DOHH2 (cell line): ENCODE results near the gene NAALADL2.

ENCODE experiments used
- H3F3A ChIP-seq: fragments of 200-600 bp; sonication (generic), shearing (Covaris generic); 2 replicates; pipeline ENCODE4 v1.6.0; 2016; ENCODE audit warnings: antibody characterized with exemption, mild to moderate bottlenecking; ENCODE audit not compliant: control insufficient read depth, insufficient read depth
- H3K27ac ChIP-seq: fragments of 200-600 bp; sonication (generic); 2 replicates; pipeline ENCODE4 v1.5.1; 2014; ENCODE audit warnings: low read depth, mild to moderate bottlenecking, low read length, moderate library complexity
- H3K27me3 ChIP-seq: fragments of 200-600 bp; sonication (generic); 2 replicates; pipeline ENCODE4 v1.6.1; 2014; ENCODE audit warnings: mild to moderate bottlenecking, low read length, mixed read lengths; ENCODE audit not compliant: control insufficient read depth
- H3K36me3 ChIP-seq: fragments of 200-600 bp; sonication (generic); 2 replicates; pipeline ENCODE4 v1.6.1; 2014; ENCODE audit warnings: mild to moderate bottlenecking, low read length, moderate library complexity, mixed read lengths; ENCODE audit not compliant: control insufficient read depth
- H3K4me1 ChIP-seq: fragments of 200-600 bp; sonication (generic); 2 replicates; pipeline ENCODE4 v1.6.1; 2014; ENCODE audit warnings: mild to moderate bottlenecking, low read length, mixed read lengths; ENCODE audit not compliant: control insufficient read depth
- H3K4me2 ChIP-seq: fragments of 200-600 bp; sonication (generic); 2 replicates; pipeline ENCODE4 v1.6.0; 2014; ENCODE audit warnings: mild to moderate bottlenecking, low read length, moderate library complexity
- H3K4me3 ChIP-seq: fragments of 200-600 bp; sonication (generic); 2 replicates; pipeline ENCODE4 v1.5.1; 2014; ENCODE audit warnings: mild to moderate bottlenecking, low read length, mixed read lengths
- H3K79me2 ChIP-seq: fragments of 200-600 bp; sonication (generic); 2 replicates; pipeline ENCODE4 v1.6.1; 2014; ENCODE audit warnings: mild to moderate bottlenecking, low read length, mixed read lengths; ENCODE audit not compliant: control insufficient read depth
- H3K9me2 ChIP-seq: fragments of 200-600 bp; sonication (generic); replicated peaks from 2 replicates; pipeline ENCODE4 v1.6.1; 2014; ENCODE audit warnings: mild to moderate bottlenecking, low read length, mixed read lengths; ENCODE audit not compliant: control insufficient read depth
- H3K9me3 ChIP-seq: fragments of 200-600 bp; sonication (generic); 2 replicates; pipeline ENCODE4 v1.6.1; 2014; ENCODE audit warnings: antibody characterized with exemption, low read length, mixed read lengths; ENCODE audit not compliant: control insufficient read depth, insufficient read depth
- H4K20me1 ChIP-seq: fragments of 200-600 bp; sonication (generic); 2 replicates; pipeline ENCODE4 v1.6.0; 2014; ENCODE audit warnings: low read depth, mild to moderate bottlenecking, antibody characterized with exemption, low read length, moderate library complexity; ENCODE audit not compliant: control insufficient read depth, insufficient read depth
- CTCF ChIP-seq: fragments of 200-600 bp; sonication (generic); IDR thresholded peaks from one replicate; pipeline ENCODE4 v1.5.1; 2014; ENCODE audit warnings: antibody characterized with exemption, mild to moderate bottlenecking, low read depth, low read length; ENCODE audit not compliant: poor library complexity, severe bottlenecking
- EZH2phosphoT487 ChIP-seq: fragments of 200-600 bp; sonication (generic); IDR thresholded peaks from 2 replicates; pipeline ENCODE4 v1.6.1; 2017; ENCODE audit warnings: borderline replicate concordance, mild to moderate bottlenecking, antibody characterized with exemption, low read length, moderate library complexity, mixed read lengths

The NAALADL2 gene

GRCh38 chr3:175851541-175851940, 992.4 kb downstream of the NAALADL2 start:
- no peaks in the 10 kb centered on the region for H3K9me2 ChIP-seq
- H3K4me1 ChIP-seq = no peaks in the 10 kb centered on the region
- no peaks in the 10 kb centered on the region for H3K36me3 ChIP-seq
- H3K4me2 ChIP-seq = no peak overlapping the region
- no peaks in the 10 kb centered on the region for H4K20me1 ChIP-seq
- H3K4me3 ChIP-seq = no peak overlapping the region
- H3K9me3 ChIP-seq = no peaks in the 10 kb centered on the region
- H3K27me3 ChIP-seq = no peaks in the 10 kb centered on the region
- no peaks in the 10 kb centered on the region for H3K79me2 ChIP-seq
- TF ChIP-seq CTCF = no peak
- TF ChIP-seq EZH2phosphoT487 = no peak
- no peak overlapping the region for H3K27ac ChIP-seq
- no peaks in the 10 kb centered on the region for H3F3A ChIP-seq

GRCh38 chr3:175852560-175852959, 993.4 kb downstream of the NAALADL2 start:
- Histone ChIP-seq H3K36me3 (no peaks in the 10 kb centered on the region), H3K4me3 (no peak overlapping the region), H3K4me2 (no peak overlapping the region), H3K9me3 (no peaks in the 10 kb centered on the region), H3K4me1 (no peaks in the 10 kb centered on the region), H3K27ac (no peak overlapping the region), H3K9me2 (no peaks in the 10 kb centered on the region), H3K79me2 (no peaks in the 10 kb centered on the region), H3K27me3 (no peaks in the 10 kb centered on the region), H3F3A (no peaks in the 10 kb centered on the region), H4K20me1 (no peaks in the 10 kb centered on the region)
- TF ChIP-seq EZH2phosphoT487 (no peak), CTCF (no peak)

GRCh38 chr3:175857666-175858270, 998.6 kb downstream of the NAALADL2 start:
- no peaks in the 10 kb centered on the region for H3K9me3 ChIP-seq
- no peaks in the 10 kb centered on the region for H3K36me3 ChIP-seq
- no peaks in the 10 kb centered on the region for H3K4me1 ChIP-seq
- no peak overlapping the region for H3K27ac ChIP-seq
- H3K4me2 ChIP-seq = no peak overlapping the region
- no peak overlapping the region for H3K4me3 ChIP-seq
- H4K20me1 ChIP-seq = no peaks in the 10 kb centered on the region
- H3K79me2 ChIP-seq = no peaks in the 10 kb centered on the region
- TF ChIP-seq EZH2phosphoT487 (no peak), CTCF (no peak)
- no peaks in the 10 kb centered on the region for H3K27me3 ChIP-seq
- H3K9me2 ChIP-seq = no peaks in the 10 kb centered on the region
- H3F3A ChIP-seq = no peaks in the 10 kb centered on the region
